ENCODE results near the gene BPIFA1.
A peak's percentile ranks its signal among the peaks of the same experiment; 100 is the strongest.

BPIFA1 gene

DNA sequence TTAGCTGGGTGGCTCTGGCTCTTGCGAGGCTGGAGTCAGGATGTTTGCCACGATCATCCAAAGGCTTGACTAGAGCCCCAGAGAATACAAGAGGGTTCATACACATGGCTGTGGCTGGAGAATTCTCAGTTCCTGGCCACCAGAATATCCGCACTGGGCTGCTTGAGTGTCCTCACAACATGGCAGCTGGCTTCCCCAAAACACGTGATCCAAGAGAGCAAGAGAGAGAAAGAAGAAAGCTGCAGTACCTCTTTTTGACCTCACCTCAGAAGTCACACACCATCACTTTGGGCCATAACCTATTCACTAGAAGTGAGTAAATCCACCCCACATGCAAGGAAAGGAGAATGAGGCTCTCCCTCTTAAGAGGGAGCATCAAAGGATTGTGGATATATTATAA lies 25.7 kb downstream of the BPIFA1 start:
- Histone ChIP-seq H3K4me3 (no peak overlapping the region), H3K4me1 (no peaks in the 10 kb centered on the region), H3K9me3 (peaks cover 0 to 7% (median 5%) of the 10 kb centered on the region in 3 donors), H3K36me3 (no peaks in the 10 kb centered on the region), H3K27me3 (peaks cover 0 to 22% of the 10 kb centered on the region in 2 donors), H3K27ac (no peak overlapping the region)
- peak in 1 of 2 donors; percentile 10 for DNase-seq
- TF ChIP-seq, protein P1, sequence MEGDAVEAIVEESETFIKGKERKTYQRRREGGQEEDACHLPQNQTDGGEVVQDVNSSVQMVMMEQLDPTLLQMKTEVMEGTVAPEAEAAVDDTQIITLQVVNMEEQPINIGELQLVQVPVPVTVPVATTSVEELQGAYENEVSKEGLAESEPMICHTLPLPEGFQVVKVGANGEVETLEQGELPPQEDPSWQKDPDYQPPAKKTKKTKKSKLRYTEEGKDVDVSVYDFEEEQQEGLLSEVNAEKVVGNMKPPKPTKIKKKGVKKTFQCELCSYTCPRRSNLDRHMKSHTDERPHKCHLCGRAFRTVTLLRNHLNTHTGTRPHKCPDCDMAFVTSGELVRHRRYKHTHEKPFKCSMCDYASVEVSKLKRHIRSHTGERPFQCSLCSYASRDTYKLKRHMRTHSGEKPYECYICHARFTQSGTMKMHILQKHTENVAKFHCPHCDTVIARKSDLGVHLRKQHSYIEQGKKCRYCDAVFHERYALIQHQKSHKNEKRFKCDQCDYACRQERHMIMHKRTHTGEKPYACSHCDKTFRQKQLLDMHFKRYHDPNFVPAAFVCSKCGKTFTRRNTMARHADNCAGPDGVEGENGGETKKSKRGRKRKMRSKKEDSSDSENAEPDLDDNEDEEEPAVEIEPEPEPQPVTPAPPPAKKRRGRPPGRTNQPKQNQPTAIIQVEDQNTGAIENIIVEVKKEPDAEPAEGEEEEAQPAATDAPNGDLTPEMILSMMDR (IDR thresholded peaks at IDR 0.05): no peak
- intact Hi-C loops (cut with DNase I; ENCODE audit: low total_unique reads): no loop called here

DNA sequence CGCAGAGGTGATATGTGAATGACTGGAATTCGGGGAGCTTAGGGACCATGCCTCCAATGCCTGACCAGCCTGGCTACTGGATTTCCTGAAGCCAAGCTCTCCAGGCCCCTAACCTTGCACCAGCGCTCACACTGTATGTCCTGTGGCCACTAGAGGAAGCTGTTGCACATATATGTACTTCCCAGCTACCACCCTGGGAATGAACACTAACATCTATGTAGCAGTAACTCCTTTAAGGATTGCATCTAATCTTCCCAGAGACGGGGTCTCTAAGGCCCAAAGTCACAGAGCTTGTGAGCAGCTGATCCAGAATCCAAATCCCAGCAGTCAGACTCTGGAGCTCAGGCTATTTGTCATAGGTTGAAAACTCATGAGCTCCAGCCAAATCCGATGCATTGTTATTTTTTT lies 26.9 kb downstream of the BPIFA1 start:
- H3K4me3 ChIP-seq: no peak overlapping the region
- H3K36me3 ChIP-seq: no peaks in the 10 kb centered on the region
- intact Hi-C loops (cut with DNase I; ENCODE audit: low total_unique reads): no loop called here
- peaks cover 0 to 7% (median 5%) of the 10 kb centered on the region in 3 donors for H3K9me3 ChIP-seq
- H3K27ac ChIP-seq: no peak overlapping the region
- peaks cover 0 to 28% of the 10 kb centered on the region in 2 donors for H3K27me3 ChIP-seq
- H3K4me1 ChIP-seq: no peaks in the 10 kb centered on the region
- TF ChIP-seq, protein P1 (IDR thresholded peaks at IDR 0.05): no peak
- DNase-seq: peak in 1 of 2 donors; percentile 25

DNA sequence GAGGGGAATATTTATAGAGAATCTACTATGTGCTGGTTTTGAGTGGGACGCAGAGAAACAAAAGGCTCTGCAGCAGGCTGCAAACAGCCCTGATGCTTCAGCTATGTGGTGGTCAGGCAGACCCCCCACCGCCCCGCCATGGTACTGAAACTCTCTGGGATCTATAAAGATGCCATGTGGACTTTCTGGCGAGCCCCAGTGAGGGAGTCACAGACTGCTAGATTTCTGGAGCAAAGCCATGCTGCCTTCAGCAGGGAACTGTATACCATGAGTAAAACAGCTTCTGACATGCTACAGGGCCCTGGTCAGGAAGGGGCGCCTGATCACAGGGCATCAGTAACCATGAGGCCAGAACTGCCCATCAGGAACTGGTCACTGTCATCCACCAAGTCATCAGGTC lies 28.0 kb downstream of the BPIFA1 start:
- peaks cover 0 to 7% (median 5%) of the 10 kb centered on the region in 3 donors for H3K9me3 ChIP-seq
- DNase-seq: peak in 1 of 2 donors; percentile 12
- TF ChIP-seq, protein P1 (IDR thresholded peaks at IDR 0.05): no peak
- peaks cover 0 to 39% of the 10 kb centered on the region in 2 donors for H3K27me3 ChIP-seq
- no peak overlapping the region for H3K4me3 ChIP-seq
- no peaks in the 10 kb centered on the region for H3K4me1 ChIP-seq
- no peak overlapping the region for H3K27ac ChIP-seq
- intact Hi-C loops (cut with DNase I; ENCODE audit: low total_unique reads): no loop called here
- H3K36me3 ChIP-seq: no peaks in the 10 kb centered on the region

DNA sequence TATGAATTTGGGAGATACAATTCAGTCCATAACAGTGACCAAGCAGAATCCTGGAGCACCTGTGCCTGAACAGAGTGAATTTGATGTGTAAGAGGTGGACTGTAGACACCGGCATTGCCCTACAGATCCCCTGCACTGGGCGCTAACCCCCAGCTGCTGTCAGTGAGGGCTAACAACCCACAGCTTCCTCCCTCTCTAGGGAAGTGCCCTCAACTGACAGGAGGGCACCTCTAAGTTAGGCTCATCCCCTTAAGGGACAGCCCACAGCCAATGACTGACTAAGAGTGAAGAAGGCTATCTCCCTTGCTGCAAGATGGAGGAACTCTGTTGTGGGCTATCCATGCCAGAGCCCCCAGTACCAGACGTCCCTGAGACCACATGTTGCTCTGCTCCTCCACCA lies 31.9 kb downstream of the BPIFA1 start:
- DNase-seq: no peak
- H3K36me3 ChIP-seq: no peaks in the 10 kb centered on the region
- no peaks in the 10 kb centered on the region for H3K9me3 ChIP-seq
- intact Hi-C loops (cut with DNase I; ENCODE audit: low total_unique reads): no loop called here
- no peak overlapping the region for H3K27ac ChIP-seq
- H3K4me3 ChIP-seq: no peak overlapping the region
- TF ChIP-seq, protein P1 (IDR thresholded peaks at IDR 0.05): no peak
- H3K4me1 ChIP-seq: no peaks in the 10 kb centered on the region
- H3K27me3 ChIP-seq: peaks cover 0 to 52% of the 10 kb centered on the region in 2 donors

DNA sequence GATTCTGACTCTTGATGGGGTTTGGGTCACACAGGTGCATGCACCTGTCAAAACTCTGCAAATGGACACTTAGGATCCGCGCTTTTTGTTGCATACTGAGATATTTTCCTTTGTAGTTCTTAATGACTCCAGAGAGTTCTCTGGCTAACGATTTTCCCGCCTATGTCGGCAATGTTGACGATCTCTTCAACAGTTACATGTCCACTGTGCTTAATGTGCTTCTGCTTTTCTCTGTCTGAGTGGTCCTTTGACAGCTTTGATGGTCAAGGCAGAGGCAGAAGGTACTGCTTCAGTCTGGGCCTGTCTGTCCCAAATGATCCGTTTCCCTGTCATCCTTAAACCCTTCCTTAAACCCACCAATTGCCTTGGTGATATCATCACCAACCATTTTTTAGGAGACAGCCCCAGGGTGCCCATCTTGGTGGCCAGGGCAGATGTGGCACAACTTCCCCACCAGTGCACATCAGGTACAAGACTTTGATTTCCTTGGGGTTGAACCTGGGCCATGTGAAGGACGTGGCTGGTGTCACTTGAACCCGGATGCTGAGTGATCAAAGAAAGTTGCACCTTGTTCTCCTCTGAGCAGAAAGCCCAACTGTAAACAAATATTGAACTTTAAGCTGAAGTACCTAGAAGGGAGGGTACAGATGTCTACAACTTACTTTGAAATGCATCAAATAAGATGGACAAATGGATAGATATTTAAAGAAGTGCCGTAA lies 36.5 kb downstream of the BPIFA1 start:
- no peaks in the 10 kb centered on the region for H3K9me3 ChIP-seq
- TF ChIP-seq, protein P1 (IDR thresholded peaks at IDR 0.05): no peak
- H3K27ac ChIP-seq: no peak overlapping the region
- H3K36me3 ChIP-seq: no peaks in the 10 kb centered on the region
- peaks cover 0 to 32% of the 10 kb centered on the region in 2 donors for H3K27me3 ChIP-seq
- no peaks in the 10 kb centered on the region for H3K4me1 ChIP-seq
- intact Hi-C loops (cut with DNase I; ENCODE audit: low total_unique reads): no loop called here
- no peak overlapping the region for H3K4me3 ChIP-seq
- DNase-seq: peak in 1 of 2 donors; percentile 11
